Memory B cell (primary cell): Measurements from ENCODE around the gene RASSF8.

Experiments
- ATAC-seq: fragments of 150-1000 bp; cut with Tn5 transposase; 2 replicates; pipeline ENCODE4 v1.10.0; 2021; ENCODE audit warnings: low read depth, mild to moderate bottlenecking, moderate library complexity
- DNase-seq, 2 donors: peaks; one replicate each; pipeline ENCODE4 v3.0.0; 2022; ENCODE audit warnings: low spot score in 2 of 2
- H3K27ac Mint-ChIP-seq: one replicate; pipeline ENCODE4 v1.8.0; 2022; ENCODE audit warnings: mild to moderate bottlenecking, moderate library complexity, mixed read lengths
- H3K27me3 Mint-ChIP-seq: one replicate; pipeline ENCODE4 v1.8.0; 2022; ENCODE audit warnings: mixed read lengths
- H3K36me3 Mint-ChIP-seq: one replicate; pipeline ENCODE4 v1.8.0; 2022; ENCODE audit warnings: mild to moderate bottlenecking, mixed read lengths
- H3K4me1 Mint-ChIP-seq: one replicate; pipeline ENCODE4 v1.8.0; 2022; ENCODE audit warnings: mixed read lengths
- H3K4me3 Mint-ChIP-seq: one replicate; pipeline ENCODE4 v1.8.0; 2022; ENCODE audit warnings: mild to moderate bottlenecking, moderate library complexity, mixed read lengths
- H3K9me3 Mint-ChIP-seq: one replicate; pipeline ENCODE4 v1.8.0; 2022; ENCODE audit warnings: mixed read lengths

The RASSF8 gene

GRCh38 chr12:25992026-25992782, 33.7 kb downstream of the RASSF8 start:
- ATAC-seq (no peak), DNase-seq (no peak)
- Mint-ChIP-seq H3K27me3 (no peaks in the 10 kb centered on the region), H3K4me1 (no peaks in the 10 kb centered on the region), H3K36me3 (no peaks in the 10 kb centered on the region), H3K27ac (no peak overlapping the region), H3K9me3 (no peaks in the 10 kb centered on the region), H3K4me3 (no peak overlapping the region)

DNA sequence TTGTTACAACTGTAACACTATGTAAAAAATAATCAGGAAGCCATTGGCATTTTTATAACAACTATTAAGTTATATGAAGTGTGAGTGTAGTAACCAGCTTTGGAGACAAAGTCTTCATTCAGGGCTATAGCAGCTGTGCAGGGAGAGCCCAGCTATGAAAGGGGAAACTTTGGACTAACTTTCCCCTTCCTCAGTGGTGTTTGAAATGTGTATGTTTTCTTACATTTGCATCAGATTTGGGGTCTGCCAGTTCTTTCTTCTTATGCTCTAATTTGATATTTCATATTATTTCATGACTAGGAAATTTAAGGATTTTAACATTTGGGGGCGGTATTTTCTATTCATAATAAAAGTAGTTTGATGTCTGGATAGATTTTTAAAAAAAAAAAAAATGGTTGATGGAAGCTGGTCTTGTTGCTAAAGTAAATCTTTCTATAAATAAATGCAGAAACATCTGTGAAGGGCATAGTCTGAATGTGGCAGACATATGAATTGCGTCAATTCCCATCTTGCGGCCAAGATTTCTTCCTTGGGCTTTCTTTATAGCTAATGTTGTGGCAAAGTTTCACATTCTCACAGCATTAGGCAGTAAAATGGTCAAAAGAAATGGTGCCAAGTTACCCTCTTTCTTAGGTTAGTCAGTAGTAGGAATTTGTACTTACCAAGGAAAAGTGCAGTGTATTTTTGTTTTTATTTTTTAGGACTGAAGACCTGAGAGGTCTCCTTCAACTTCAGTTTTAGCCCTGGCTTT, 35.6 kb downstream of the RASSF8 start:
- Mint-ChIP-seq H3K4me1 (no peaks in the 10 kb centered on the region), H3K4me3 (no peak overlapping the region), H3K9me3 (no peaks in the 10 kb centered on the region), H3K36me3 (no peaks in the 10 kb centered on the region), H3K27me3 (no peaks in the 10 kb centered on the region), H3K27ac (no peak overlapping the region)
- ATAC-seq (no peak), DNase-seq (no peak)

DNA sequence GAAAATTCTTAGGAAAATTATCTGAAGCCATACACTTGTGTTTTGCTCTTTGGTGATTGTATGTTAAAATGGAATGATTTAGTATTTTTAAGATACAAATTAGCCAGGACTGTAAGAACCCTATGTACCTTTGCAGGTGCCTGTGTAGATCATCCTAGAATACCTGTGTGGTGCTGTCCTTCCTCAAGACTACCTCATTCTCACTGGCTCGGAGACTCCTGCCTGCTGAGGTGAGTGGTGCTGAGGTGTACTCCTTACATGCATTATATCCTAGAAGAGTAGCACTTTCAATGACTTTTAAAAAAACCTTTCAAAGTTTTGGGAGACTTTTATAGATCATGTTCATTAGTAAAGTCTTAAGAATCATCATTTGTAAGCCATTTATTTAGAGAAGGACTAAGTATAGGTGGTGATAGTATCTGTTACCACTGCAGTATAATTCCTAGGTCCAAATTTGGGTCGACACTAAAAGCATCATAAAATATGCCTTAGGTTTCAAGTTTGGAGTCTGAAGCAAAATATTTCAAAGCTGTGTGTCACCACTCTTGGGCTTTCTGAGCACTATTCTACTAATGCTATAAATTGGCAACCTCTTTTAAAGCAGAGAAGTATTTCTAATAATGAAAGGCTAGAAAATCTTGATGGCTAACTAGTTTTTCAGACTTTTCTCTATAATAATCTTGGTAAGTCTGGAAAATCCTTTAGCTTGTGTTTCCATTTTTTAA, 36.6 kb downstream of the RASSF8 start:
- no peaks in the 10 kb centered on the region for H3K9me3 Mint-ChIP-seq
- no peaks in the 10 kb centered on the region for H3K27me3 Mint-ChIP-seq
- no peak overlapping the region for H3K4me3 Mint-ChIP-seq
- H3K27ac Mint-ChIP-seq, result no peak overlapping the region
- no peaks in the 10 kb centered on the region for H3K4me1 Mint-ChIP-seq
- DNase-seq (no peak), ATAC-seq (no peak)
- H3K36me3 Mint-ChIP-seq, result no peaks in the 10 kb centered on the region

DNA sequence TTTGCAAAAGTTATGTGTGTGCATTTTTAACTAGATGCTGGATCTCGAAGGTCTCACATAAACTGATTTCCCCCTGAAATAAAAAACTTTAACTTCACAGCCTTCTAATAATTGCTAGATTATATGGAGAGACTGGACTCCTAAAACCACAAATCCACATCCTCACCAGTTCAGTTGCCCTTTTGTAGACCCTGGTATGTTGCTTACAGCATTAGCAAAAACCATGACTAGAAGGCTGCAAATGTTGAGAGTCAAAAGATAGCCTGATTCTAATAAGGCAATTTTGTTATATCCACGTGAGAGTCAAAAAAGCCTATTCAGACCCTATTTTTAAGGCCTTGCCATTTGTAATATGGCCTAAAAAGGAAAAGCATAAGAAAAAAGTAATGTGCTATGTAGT, 37.4 kb downstream of the RASSF8 start:
- H3K27me3 Mint-ChIP-seq, result no peaks in the 10 kb centered on the region
- DNase-seq (no peak), ATAC-seq (no peak)
- H3K9me3 Mint-ChIP-seq, result no peaks in the 10 kb centered on the region
- H3K27ac Mint-ChIP-seq, result no peak overlapping the region
- H3K4me1 Mint-ChIP-seq, result no peaks in the 10 kb centered on the region
- no peak overlapping the region for H3K4me3 Mint-ChIP-seq
- H3K36me3 Mint-ChIP-seq, result no peaks in the 10 kb centered on the region

- no peaks in the 10 kb centered on the region for H3K27me3 Mint-ChIP-seq
- no peaks in the 10 kb centered on the region for H3K36me3 Mint-ChIP-seq
- no peaks in the 10 kb centered on the region for H3K9me3 Mint-ChIP-seq
- DNase-seq (no peak), ATAC-seq (no peak)
- H3K27ac Mint-ChIP-seq, result no peak overlapping the region
- H3K4me1 Mint-ChIP-seq, result no peaks in the 10 kb centered on the region
- no peak overlapping the region for H3K4me3 Mint-ChIP-seq
Observed at GRCh38 chr12:25996677-25997076, 38.2 kb downstream of the RASSF8 start.

DNA sequence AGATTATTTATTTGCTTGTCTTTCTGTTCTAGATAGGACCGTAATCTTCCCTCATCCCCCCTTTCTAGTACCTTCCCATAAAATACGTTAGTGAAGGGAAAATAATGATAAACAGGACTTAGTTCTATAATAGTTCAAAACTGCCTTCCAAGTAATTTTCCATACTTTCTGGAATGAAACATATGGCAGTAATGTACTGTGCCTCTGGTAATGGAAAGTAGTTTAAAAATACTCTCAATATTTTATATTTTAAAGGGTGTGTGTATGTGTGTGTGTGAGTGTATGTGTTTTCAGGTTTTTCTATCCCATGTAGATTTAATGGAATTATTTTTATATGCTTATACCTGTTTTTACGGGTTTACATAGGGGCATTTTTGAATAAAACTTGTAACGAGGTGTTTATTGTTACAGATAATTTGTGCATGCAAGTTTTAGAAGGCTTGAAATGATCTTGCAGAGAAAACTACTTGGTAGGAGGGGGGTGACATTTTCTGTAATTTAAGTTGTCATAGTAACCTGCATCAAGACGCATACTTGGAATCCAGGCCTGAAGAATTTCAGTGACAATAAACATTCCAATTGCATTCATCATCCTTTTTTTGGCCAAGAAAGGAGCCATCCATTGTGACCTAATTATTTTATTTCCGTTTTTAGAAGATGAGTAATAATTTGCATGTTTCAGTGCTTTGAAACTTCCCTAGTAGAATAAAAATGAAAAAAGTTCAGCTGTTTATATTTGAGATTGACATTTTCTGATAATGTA, 38.9 kb downstream of the RASSF8 start:
- ATAC-seq (no peak), DNase-seq (no peak)
- H3K4me1 Mint-ChIP-seq, result no peaks in the 10 kb centered on the region
- no peaks in the 10 kb centered on the region for H3K36me3 Mint-ChIP-seq
- no peaks in the 10 kb centered on the region for H3K27me3 Mint-ChIP-seq
- H3K4me3 Mint-ChIP-seq, result no peak overlapping the region
- no peaks in the 10 kb centered on the region for H3K9me3 Mint-ChIP-seq
- H3K27ac Mint-ChIP-seq, result no peak overlapping the region

DNA sequence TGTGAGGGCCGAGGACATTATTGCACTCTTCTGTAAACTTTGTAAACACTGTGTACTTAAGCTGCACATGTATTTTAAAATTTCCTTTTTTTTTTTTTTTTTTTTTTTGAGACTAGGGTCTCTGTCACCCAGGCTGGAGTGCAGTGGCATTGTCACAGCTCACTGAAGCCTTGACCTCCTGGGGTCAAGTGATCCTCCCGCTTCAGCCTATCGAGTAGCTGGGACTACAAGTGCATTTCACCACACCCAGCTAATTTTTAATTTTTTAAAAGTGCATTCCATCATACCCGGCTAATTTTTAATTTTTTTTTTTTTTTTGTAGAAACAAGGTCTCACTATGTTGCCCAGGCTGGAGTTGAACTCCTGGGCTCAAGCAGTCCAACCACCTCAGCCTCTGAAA, 42.4 kb downstream of the RASSF8 start:
- Mint-ChIP-seq H3K9me3 (peaks cover 5% of the 10 kb centered on the region), H3K27ac (no peak overlapping the region), H3K36me3 (no peaks in the 10 kb centered on the region), H3K4me1 (no peaks in the 10 kb centered on the region), H3K27me3 (no peaks in the 10 kb centered on the region), H3K4me3 (no peak overlapping the region)
- no peak for DNase-seq
- no peak for ATAC-seq

DNA sequence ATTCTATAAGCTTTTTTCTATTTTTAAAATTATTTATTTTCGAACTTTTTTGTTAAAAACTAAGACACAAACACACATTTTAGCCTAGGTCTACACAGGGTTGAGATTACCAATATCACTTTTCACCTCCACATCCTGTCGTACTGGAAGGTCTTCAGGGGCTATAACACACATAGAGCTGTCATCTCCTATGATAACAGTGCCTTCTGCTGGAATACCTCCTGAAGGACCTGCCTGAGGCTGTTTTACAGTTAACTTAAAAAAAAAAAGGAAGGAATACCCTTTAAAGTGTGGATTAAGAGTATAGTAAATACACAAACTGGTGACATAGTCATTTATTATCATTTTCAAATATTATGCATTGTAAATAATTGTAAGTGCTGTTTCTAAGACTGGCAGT, 43.0 kb downstream of the RASSF8 start:
- DNase-seq (no peak), ATAC-seq (no peak)
- Mint-ChIP-seq H3K36me3 (no peaks in the 10 kb centered on the region), H3K27me3 (peaks cover 2% of the 10 kb centered on the region), H3K27ac (no peak overlapping the region), H3K4me3 (no peak overlapping the region), H3K4me1 (no peaks in the 10 kb centered on the region), H3K9me3 (peaks cover 5% of the 10 kb centered on the region)

DNA sequence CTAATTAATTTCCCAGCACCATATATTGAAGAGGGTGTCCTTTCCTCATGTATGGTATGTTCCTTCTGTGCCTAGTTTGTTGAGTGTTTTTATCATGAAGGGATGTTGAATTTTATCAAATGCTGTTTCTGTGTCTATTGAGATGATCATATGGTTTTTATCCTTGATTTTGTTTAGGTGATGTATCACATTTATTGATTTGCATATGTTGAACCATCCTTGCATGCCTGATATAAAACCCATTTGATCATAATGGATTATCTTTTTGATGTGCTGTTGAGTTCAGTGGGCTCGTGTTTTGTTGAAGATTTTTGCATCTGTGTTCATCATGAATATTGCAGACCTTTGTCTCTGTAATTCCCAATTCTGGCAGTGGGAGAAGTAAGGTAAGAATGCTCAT, 44.6 kb downstream of the RASSF8 start:
- no peak overlapping the region for H3K27ac Mint-ChIP-seq
- H3K27me3 Mint-ChIP-seq, result peaks cover 2% of the 10 kb centered on the region

DNA sequence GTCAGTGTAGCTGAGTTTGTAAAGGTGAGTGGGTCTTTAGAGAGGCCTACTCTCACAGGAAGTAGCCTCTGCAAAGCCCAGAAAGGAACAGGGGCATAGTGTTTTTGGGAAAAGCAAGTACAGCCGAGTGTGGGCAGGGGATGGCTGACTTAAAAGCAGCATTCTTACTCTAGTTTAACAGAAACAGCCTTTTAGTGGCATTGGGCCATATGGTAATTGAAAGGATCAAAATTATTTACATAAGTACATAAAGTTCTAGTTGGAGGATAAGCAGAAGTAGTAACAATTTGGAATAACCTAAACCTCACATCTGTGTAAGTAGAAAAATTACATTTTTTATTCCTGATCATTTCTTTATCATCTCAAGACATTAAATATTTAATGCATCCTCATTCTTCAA, 49.1 kb downstream of the RASSF8 start:
- ATAC-seq, result no peak
- peaks cover 2% of the 10 kb centered on the region for H3K4me1 Mint-ChIP-seq
- no peak overlapping the region for H3K27ac Mint-ChIP-seq
- no peaks in the 10 kb centered on the region for H3K36me3 Mint-ChIP-seq
- H3K27me3 Mint-ChIP-seq, result peaks cover 5% of the 10 kb centered on the region
- DNase-seq, result no peak
- no peak overlapping the region for H3K4me3 Mint-ChIP-seq
- H3K9me3 Mint-ChIP-seq, result peaks cover 5% of the 10 kb centered on the region

More for the DNA sequence above, 44.6 kb downstream of the RASSF8 start:
- Mint-ChIP-seq H3K9me3 (peaks cover 5% of the 10 kb centered on the region), H3K4me3 (no peak overlapping the region), H3K4me1 (no peaks in the 10 kb centered on the region), H3K36me3 (no peaks in the 10 kb centered on the region)
- DNase-seq (no peak), ATAC-seq (no peak)

GRCh38 chr12:26009593-26009992, 51.1 kb downstream of the RASSF8 start:
- no peak overlapping the region for H3K27ac Mint-ChIP-seq
- H3K27me3 Mint-ChIP-seq, result peaks cover 5% of the 10 kb centered on the region
- DNase-seq (no peak), ATAC-seq (no peak)
- H3K36me3 Mint-ChIP-seq, result no peaks in the 10 kb centered on the region
- H3K4me3 Mint-ChIP-seq, result no peak overlapping the region
- H3K4me1 Mint-ChIP-seq, result peaks cover 2% of the 10 kb centered on the region
- no peaks in the 10 kb centered on the region for H3K9me3 Mint-ChIP-seq

DNA sequence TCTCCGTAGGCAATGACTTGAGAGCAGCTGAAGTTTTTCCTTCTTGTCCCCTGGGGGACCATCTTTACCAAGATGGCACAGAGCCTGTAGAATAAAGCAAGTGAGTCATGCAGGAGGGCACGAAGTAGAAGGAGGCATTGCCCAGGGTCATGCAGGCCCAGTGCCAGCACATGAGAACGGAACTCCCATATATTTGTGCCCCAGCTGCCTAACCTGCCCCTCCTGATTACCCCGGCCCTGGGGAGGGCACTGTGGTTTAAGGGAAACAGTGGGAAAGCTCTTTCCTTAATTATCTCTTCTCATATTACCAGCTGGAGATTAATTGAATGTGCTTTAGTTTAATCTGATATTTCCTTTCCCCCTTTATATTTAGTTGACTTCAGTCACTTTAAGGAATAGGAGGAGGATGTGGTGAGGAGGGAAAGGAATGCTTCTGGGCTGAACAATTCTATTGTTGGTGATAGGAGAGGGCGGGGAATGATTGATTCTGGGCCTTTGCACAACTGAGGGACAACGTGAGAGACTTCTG, 51.9 kb downstream of the RASSF8 start:
- no peak overlapping the region for H3K4me3 Mint-ChIP-seq
- H3K4me1 Mint-ChIP-seq, result peaks cover 2% of the 10 kb centered on the region
- H3K9me3 Mint-ChIP-seq, result no peaks in the 10 kb centered on the region
- no peaks in the 10 kb centered on the region for H3K36me3 Mint-ChIP-seq
- no peak overlapping the region for H3K27ac Mint-ChIP-seq
- DNase-seq (no peak), ATAC-seq (no peak)
- H3K27me3 Mint-ChIP-seq, result peaks cover 5% of the 10 kb centered on the region

GRCh38 chr12:26011099-26011498, 52.6 kb downstream of the RASSF8 start:
- DNase-seq (no peak), ATAC-seq (no peak)
- Mint-ChIP-seq H3K4me3 (no peak overlapping the region), H3K27me3 (peaks cover 3% of the 10 kb centered on the region), H3K27ac (no peak overlapping the region), H3K9me3 (no peaks in the 10 kb centered on the region), H3K4me1 (peaks cover 2% of the 10 kb centered on the region), H3K36me3 (no peaks in the 10 kb centered on the region)
